GM12892 (cell line): ENCODE measurements around the gene C4A.
"Not testable (repeated sequence)": the region's sequence is repeated elsewhere in the genome, so short reads cannot be mapped to it uniquely, and the experiment has no call there.

ENCODE experiments used
- POLR2A ChIP-seq: IDR thresholded peaks from 2 replicates; pipeline ENCODE4 v1.6.1; 2011; ENCODE audit warnings: low read depth, low read length, control low read depth
- POLR2AphosphoS5 ChIP-seq: IDR thresholded peaks from 2 replicates; pipeline ENCODE4 v1.6.1; 2011; ENCODE audit warnings: low read depth, low read length, control low read depth

- TF ChIP-seq POLR2A, POLR2AphosphoS5: not testable (repeated sequence)
These were observed 14.5 kb downstream of the C4A start for GRCh38 chr6:31996385-31996784.
